Left lung (tissue), 10 donors: ENCODE results near the gene FRMD1. TPM values are rescaled to one million over a fixed set of nuclear protein-coding genes. Genes with fewer than 3 reads are reported as not detected.

Experiments
- ATAC-seq: fragments of 200-7000 bp; cut with Tn5 transposase; one replicate; pipeline ENCODE4 v1.9.1; 2020; ENCODE audit warnings: moderate library complexity
- DNase-seq, 4 donors: peaks; one replicate each; pipeline ENCODE4 v3.0.0-alpha.2; 2013 to 2020
- H3K27ac ChIP-seq, 2 donors: fragments of 200-600 bp; sonication (generic) in 1 of 2; one replicate each; pipeline versions ENCODE4 v1.5.0 to v1.8.0; 2020 to 2021
- H3K27me3 ChIP-seq, 2 donors: fragments of 200-600 bp; sonication (generic) in 1 of 2; one replicate each; pipeline versions ENCODE4 v1.5.0 to v1.8.0; 2020 to 2021
- H3K36me3 ChIP-seq, 2 donors: fragments of 200-600 bp; sonication (generic) in 1 of 2; one replicate each; pipeline versions ENCODE4 v1.5.0 to v1.8.0; 2020 to 2021
- H3K4me1 ChIP-seq, 2 donors: fragments of 200-600 bp; one replicate each; pipeline ENCODE4 v1.8.0; 2021
- H3K4me3 ChIP-seq, 2 donors: fragments of 200-600 bp; sonication (generic) in 1 of 2; one replicate each; pipeline versions ENCODE4 v1.5.0 to v1.8.0; 2020 to 2021; ENCODE audit warnings: mild to moderate bottlenecking in 1 of 2
- H3K9me3 ChIP-seq, 2 donors: fragments of 200-600 bp; sonication (generic) in 1 of 2; one replicate each; pipeline versions ENCODE4 v1.5.0 to v1.8.0; 2020 to 2021
- CTCF ChIP-seq, 2 donors: fragments of 200-600 bp; sonication (generic) in 1 of 2; IDR thresholded peaks; one replicate each; pipeline versions ENCODE4 v1.5.0 to v1.8.0; 2021; ENCODE audit warnings: antibody characterized with exemption in 2 of 2
- intact Hi-C, 2 donors: fragments of 100-400 bp; cut with DNase I; formaldehyde crosslinking; loops; one replicate each; pipeline versions ENCODE4 v1.11.2 to v1.14.2; 2022
- polyA plus RNA-seq, 6 donors: library from polyadenylated mRNA; unstranded; fragments of 120-200 nt; gene quantifications; one replicate each; pipeline ENCODE4 v1.2.1, GENCODE V29; 2013; ENCODE audit not compliant: insufficient read length in 6 of 6
- total RNA-seq, 2 donors: library from RNA; stranded (reverse); fragmentation: NEBNext Ultra II Directional; extraction: Animal tissue kit (Norgen Biotek cat#: 25700); gene quantifications; one replicate each; pipeline ENCODE4 v1.2.1, GENCODE V29; 2021
- donor health status: DM: no; HTN: yes; CAD: no.
- donor health status: DM: no; HTN: no; CAD: no.

The FRMD1 gene
- total and polyA plus RNA-seq, 8 donors: 3.4 to 7.2 (median 6.0) TPM; not detected in 2

GRCh38 chr6:168025831-168026710 is 52.9 kb downstream of the FRMD1 start:
- intact Hi-C loops: no loop called here
- no peak overlapping the region for H3K4me3 ChIP-seq
- H3K36me3 ChIP-seq: no peaks in the 10 kb centered on the region
- H3K27ac ChIP-seq: no peak overlapping the region
- TF ChIP-seq CTCF (IDR thresholded peaks at IDR 0.05): no peak
- DNase-seq (peak in 1 of 4 donors; percentile 26), ATAC-seq (no peak)
- no peaks in the 10 kb centered on the region for H3K27me3 ChIP-seq
- no peaks in the 10 kb centered on the region for H3K9me3 ChIP-seq
- H3K4me1 ChIP-seq: peaks cover 0 to 3% of the 10 kb centered on the region in 2 donors

- H3K27me3 ChIP-seq: no peaks in the 10 kb centered on the region
- ATAC-seq (no peak), DNase-seq (no peak)
- H3K4me3 ChIP-seq: no peak overlapping the region
- H3K27ac ChIP-seq: no peak overlapping the region
- no peaks in the 10 kb centered on the region for H3K4me1 ChIP-seq
- no peaks in the 10 kb centered on the region for H3K36me3 ChIP-seq
- H3K9me3 ChIP-seq: no peaks in the 10 kb centered on the region
- intact Hi-C loops: no loop called here
- TF ChIP-seq CTCF (IDR thresholded peaks at IDR 0.05): no peak
These were observed 54.0 kb downstream of the FRMD1 start for GRCh38 chr6:168024951-168025510.

- TF ChIP-seq CTCF (IDR thresholded peaks at IDR 0.05): no peak
- ATAC-seq: no peak
- intact Hi-C loops: no loop called here
- Histone ChIP-seq H3K9me3 (peaks cover 0 to 8% of the 10 kb centered on the region in 2 donors), H3K27ac (no peak overlapping the region), H3K27me3 (no peaks in the 10 kb centered on the region), H3K4me1 (no peaks in the 10 kb centered on the region), H3K4me3 (no peak overlapping the region), H3K36me3 (no peaks in the 10 kb centered on the region)
- no peak for DNase-seq
These were observed 56.3 kb downstream of the FRMD1 start for GRCh38 chr6:168022488-168023321.

GRCh38 chr6:168021581-168021980 is 57.4 kb downstream of the FRMD1 start:
- no peaks in the 10 kb centered on the region for H3K4me1 ChIP-seq

More at GRCh38 chr6:168021581-168021980, 57.4 kb downstream of the FRMD1 start:
- intact Hi-C loops: no loop called here
- DNase-seq (no peak), ATAC-seq (no peak)
- no peak for TF ChIP-seq CTCF (IDR thresholded peaks at IDR 0.05)
- Histone ChIP-seq H3K9me3 (peaks cover 0 to 8% of the 10 kb centered on the region in 2 donors), H3K36me3 (no peaks in the 10 kb centered on the region), H3K27me3 (no peaks in the 10 kb centered on the region), H3K27ac (no peak overlapping the region), H3K4me3 (no peak overlapping the region)
